ENCODE measurements around the gene PLEKHG4B.

DNA sequence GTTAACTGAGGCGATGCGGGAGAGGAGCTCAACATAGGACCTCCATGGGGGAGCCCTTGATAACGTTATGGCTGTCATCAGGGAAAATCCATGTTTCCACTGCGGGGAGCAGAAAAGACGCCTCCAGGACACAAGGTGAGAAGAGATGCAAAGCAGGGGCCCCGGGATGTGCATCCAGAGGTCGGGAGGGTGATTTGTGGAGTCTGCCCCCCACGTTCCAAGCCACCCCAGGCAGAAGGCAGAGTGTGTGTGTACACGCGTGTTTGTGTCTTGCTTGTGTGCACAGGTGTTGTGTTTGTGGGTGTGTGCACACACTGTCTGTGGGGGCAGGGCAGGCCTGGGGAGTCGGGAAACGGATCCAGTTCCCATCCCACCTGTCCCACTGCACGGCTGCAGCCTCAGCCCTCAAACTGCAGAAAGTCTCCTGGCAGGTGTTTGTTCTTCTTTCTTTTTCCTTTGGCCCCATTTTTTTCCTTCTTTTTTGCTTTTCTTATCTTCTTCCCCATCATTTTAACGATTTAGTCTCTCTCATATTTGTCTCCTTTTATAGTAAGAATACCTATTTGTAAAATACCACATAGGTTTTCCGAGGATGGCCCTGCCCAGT is 17.4 kb upstream of the PLEKHG4B start:
- TF ChIP-seq POLR2A (IDR thresholded peaks at IDR 0.05; ENCODE audit: low read length) (no peak), GATA1 (IDR thresholded peaks at IDR 0.05; ENCODE audit: low read depth, low read length) (no peak)
